ENCODE results near the gene ZMYM3. TPM values are rescaled to one million over a fixed set of nuclear protein-coding genes. Genes with fewer than 3 reads are reported as not detected.

The ZMYM3 gene
- total and polyA plus RNA-seq, 2 of the 4 experiments (the other 2 are of a cell fraction), result 10.0 to 28.1 TPM

- Histone ChIP-seq H2BK5ac (ENCODE audit: low read depth, low read length, poor library complexity, severe bottlenecking) (no peak overlapping the region), H3K4me2 (ENCODE audit: low read depth, low read length) (no peak overlapping the region), H3K9me1 (ENCODE audit: insufficient read depth, low read length) (no peaks in the 10 kb centered on the region), H3K4me3 (ENCODE audit: insufficient read depth, low read depth, low read length) (no peak overlapping the region), H2BK15ac (ENCODE audit: low read depth, low read length) (no peak overlapping the region), H2BK20ac (ENCODE audit: low read depth, low read length) (no peak overlapping the region), H3K18ac (ENCODE audit: low read depth, low read length) (no peak overlapping the region), H2AK5ac (ENCODE audit: low read depth, low read length) (no peak overlapping the region), H2AK9ac (replicated peaks; ENCODE audit: low read depth, low read length, poor library complexity) (no peak overlapping the region), H3K4ac (ENCODE audit: low read depth, low read length) (no peak overlapping the region), H3K23ac (ENCODE audit: low read depth, low read length) (no peak overlapping the region), H4K20me1 (ENCODE audit: insufficient read depth, low read length) (no peaks in the 10 kb centered on the region), H4K5ac (ENCODE audit: low read depth, low read length) (no peak overlapping the region), H3K14ac (replicated peaks; ENCODE audit: low read depth, low read length) (no peak overlapping the region), H4K8ac (ENCODE audit: low read depth in 2 of 2, low read length in 2 of 2) (no peak overlapping the region), H3K27ac (ENCODE audit: insufficient read depth, low read length) (no peak overlapping the region), H3K9ac (ENCODE audit: low read depth, low read length) (no peak overlapping the region), H3K56ac (ENCODE audit: extremely low read depth, insufficient read depth, low read length) (no peak overlapping the region), H3K4me1 (ENCODE audit: control insufficient read depth, insufficient read depth, low read length) (no peaks in the 10 kb centered on the region), H3K27me3 (ENCODE audit: control insufficient read depth, insufficient read depth, low read length) (peaks cover 13% of the 10 kb centered on the region), H3K36me3 (ENCODE audit: control insufficient read depth, insufficient read depth, low read length) (no peaks in the 10 kb centered on the region), H4K91ac (ENCODE audit: insufficient read depth, low read depth, low read length) (no peak overlapping the region), H3K79me1 (ENCODE audit: low read depth in 1 of 2, low read length in 2 of 2) (no peaks in the 10 kb centered on the region), H3K9me3 (ENCODE audit: control insufficient read depth, insufficient read depth, low read length) (no peaks in the 10 kb centered on the region), H2BK120ac (ENCODE audit: low read depth, low read length) (no peak overlapping the region), H2AFZ (replicated peaks; ENCODE audit: low read length, poor library complexity) (no peak overlapping the region)
- in situ Hi-C loops (cut with MboI; ENCODE audit: low sequenced_read_pairs) (no loop called here), intact Hi-C loops (cut with micrococcal nuclease) (no loop called here), dilution Hi-C loops (cut with HindIII; ENCODE audit: low sequenced_read_pairs, unreplicated experiment) (no loop called here)
- peak; percentile 32 for ATAC-seq (ENCODE audit: low read depth)
- POLR2A ChIA-PET (ENCODE audit: unreplicated experiment), result interaction anchor here (0.5 kb wide), 1 partner anchor 51 kb away, joined by 3 read pairs; no protein-coding TSS in a partner anchor
- CTCF ChIA-PET, result no interaction called here
- DNase-seq, result peak; percentile 31
- BruUV-seq (replicated peaks), result no TSS peak
- no peak for TF ChIP-seq CEBPB (IDR thresholded peaks at IDR 0.05; ENCODE audit: low read depth, low read length)
- TF ChIP-seq POLR2A (IDR thresholded peaks at IDR 0.05; ENCODE audit: low read depth, low read length), result no peak
- no peak for TF ChIP-seq NFE2L2 (IDR thresholded peaks at IDR 0.05; ENCODE audit: low read depth, low read length)
- TF ChIP-seq MAZ (IDR thresholded peaks at IDR 0.05; ENCODE audit: borderline replicate concordance, low read depth, low read length), result no peak
- TF ChIP-seq FOS (IDR thresholded peaks at IDR 0.05; ENCODE audit: low read depth, low read length), result no peak
- no peak for TF ChIP-seq USF2 (IDR thresholded peaks at IDR 0.05; ENCODE audit: low read depth, low read length)
- TF ChIP-seq SMC3 (IDR thresholded peaks at IDR 0.05; ENCODE audit: low read depth, low read length), result no peak
- WGBS, 2 experiments (ENCODE audit: extremely low coverage in 2 of 2, insufficient read length in 1 of 2), result 17% methylated on average over 1 of the region's 3 CpGs; no CpG with 5 or more reads in 1 of the 2 experiments
Measured at GRCh38 chrX:71210816-71211215, 43.1 kb downstream of the ZMYM3 start.

Data from IMR-90 (cell line).